Activated T-cell treated with anti-CD3 and anti-CD28 coated beads, Interleukin-2, amount 50 U/mL, for 1 hour (primary cell): ENCODE measurements around the gene IL22RA1.

Experiments used
- DNase-seq: peaks from one replicate; pipeline ENCODE4 v3.0.0-alpha.2; 2020

The IL22RA1 gene

GRCh38 chr1:24095140-24095859, 47.6 kb downstream of the IL22RA1 start:
- DNase-seq = no peak

- no peak for DNase-seq
Measured at GRCh38 chr1:24094554-24094953, 48.4 kb downstream of the IL22RA1 start.

DNA sequence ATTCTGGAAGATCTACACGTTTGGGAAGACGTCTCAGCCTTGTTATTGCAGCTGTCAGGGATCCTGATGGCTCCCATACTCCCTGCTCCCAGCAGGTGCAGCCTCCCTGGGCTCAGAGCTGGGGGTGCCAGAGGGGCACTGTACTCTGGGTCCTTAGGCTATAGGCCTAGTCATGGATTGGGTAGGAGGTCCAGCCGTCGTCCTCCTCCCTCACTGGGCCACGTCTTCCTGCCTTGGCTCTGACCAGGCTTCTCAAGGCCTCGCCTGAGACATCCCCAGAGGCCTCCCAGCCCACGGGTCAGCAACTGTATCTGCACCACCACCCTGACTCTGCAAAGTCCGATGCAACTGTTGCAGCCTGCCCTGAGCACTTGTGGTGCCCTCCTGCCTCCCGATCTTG, 49.2 kb downstream of the IL22RA1 start:
- DNase-seq = no peak

GRCh38 chr1:24092979-24093378, 50.0 kb downstream of the IL22RA1 start:
- DNase-seq = no peak

GRCh38 chr1:24091971-24092482, 50.9 kb downstream of the IL22RA1 start:
- no peak for DNase-seq

DNA sequence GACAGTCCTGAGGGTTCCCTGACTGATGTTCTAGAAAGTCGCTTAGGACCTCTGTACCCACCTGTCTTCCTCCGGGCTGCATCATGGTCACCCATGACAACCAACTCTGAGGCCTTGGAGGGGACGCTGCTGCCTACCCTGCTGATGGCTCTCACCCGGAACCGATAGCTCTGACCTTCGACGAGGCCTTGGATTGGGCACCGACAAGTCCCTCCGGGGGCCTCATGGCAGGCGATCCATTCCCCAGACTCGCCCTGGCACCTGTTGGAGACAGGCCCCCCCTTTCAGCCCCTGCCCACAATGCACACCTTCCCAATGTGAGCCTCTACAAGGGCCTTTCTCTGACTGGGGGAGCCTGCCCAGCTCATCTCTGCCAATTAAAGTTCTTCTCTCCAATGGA, 52.2 kb downstream of the IL22RA1 start:
- no peak for DNase-seq

- no peak for DNase-seq
Measured at GRCh38 chr1:24089743-24090555, 53.0 kb downstream of the IL22RA1 start.

GRCh38 chr1:24089027-24089742, 53.8 kb downstream of the IL22RA1 start:
- no peak for DNase-seq

- no peak for DNase-seq
Measured at GRCh38 chr1:24086466-24086865, 56.5 kb downstream of the IL22RA1 start.

- DNase-seq = no peak
Measured at GRCh38 chr1:24085546-24085945, 57.4 kb downstream of the IL22RA1 start.

GRCh38 chr1:24085007-24085406, 57.9 kb downstream of the IL22RA1 start:
- DNase-seq = no peak

DNA sequence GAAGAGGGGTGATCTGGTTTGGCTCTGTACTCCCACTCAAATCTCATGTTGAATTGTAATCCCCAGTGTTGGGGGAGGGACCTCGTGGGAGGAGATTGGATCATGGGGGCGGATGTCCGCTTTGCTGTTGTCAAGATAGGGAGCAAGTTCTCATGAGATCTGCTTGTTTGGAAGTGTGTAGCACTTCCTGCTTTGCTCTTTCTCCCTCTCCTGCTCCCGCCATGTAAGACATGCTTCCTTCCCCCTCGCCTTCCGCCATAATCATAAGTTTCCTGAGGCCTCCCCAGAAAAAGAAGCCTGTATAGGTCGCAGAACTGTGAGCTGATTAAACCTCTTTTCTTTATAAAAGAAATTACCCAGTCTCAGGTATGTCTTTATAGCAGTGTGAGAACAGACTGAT, 58.9 kb downstream of the IL22RA1 start:
- DNase-seq = no peak

GRCh38 chr1:24082372-24082771, 60.6 kb downstream of the IL22RA1 start:
- no peak for DNase-seq

DNA sequence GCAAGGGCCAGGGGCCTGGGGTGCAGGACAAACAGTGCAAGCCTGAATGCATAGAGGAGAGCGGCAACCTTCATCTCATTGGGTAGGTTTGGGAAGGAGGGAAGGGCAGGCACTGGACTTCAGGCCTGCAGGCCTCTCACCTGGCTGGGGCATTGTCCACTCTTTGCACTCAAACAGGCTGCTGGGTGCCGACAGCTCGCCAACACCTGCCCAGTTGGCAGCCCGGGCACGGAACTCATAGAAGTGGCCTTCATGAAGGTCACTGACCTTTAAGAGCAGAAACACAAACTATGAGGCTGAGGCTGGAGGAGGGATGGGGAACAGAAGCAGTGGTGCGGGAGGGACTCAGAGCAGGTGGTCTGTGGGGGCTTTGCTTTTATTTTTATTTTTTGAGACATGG, 61.8 kb downstream of the IL22RA1 start:
- DNase-seq = no peak

DNA sequence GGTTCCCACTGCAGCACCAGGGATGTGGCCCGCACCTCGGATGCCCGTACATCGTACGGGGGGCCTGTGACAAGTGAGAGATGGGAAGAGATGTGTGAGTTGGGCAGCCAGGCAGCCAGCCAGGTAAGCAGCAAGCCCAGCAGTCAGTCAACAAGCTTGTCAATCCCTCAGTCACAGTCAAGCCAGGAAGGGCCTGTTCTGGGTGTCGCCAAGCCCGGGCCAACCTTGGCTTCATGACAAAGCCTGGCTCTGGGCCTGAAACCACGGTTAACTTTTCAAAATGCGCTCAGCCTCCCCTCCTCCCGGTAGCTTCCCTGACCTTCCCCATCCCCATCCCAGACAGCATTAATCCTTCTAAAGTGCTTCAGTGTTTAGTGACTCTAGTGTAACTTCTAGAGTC, 62.8 kb downstream of the IL22RA1 start:
- DNase-seq = no peak

DNA sequence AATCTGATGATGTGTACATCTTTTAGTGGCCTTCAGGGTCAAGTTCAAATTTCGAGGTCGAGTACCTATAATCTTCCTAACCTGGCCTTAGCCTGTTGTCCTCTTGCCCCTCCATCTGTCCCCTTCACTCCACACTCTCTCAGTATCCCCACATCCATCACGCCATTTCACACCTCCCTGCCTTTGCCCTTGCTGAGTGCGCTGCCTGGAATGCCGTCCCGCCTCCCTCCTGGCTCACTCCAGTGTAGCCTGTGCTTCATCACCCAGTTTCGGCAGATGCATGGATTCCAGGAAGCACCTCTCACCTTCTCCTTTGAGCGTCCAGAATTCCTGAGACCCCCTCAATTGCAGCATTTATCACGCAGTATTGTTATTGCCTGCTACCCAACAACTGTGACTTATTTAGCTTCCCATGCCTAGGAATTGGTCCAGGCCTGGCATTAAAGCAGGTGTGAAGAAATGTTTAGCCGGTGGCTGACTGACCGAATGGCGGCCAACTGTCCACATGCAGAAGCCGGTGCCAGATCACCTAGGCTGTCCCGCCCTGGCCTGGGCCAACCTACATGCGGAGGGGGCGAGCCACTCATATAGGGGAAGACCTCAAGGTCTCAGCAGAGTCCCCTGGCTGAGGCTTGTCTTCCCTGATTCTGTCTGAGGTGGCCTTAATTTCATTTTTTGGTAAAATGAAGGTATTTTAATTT, 65.5 kb downstream of the IL22RA1 start:
- no peak for DNase-seq

GRCh38 chr1:24075946-24076345, 67.0 kb downstream of the IL22RA1 start:
- no peak for DNase-seq

DNA sequence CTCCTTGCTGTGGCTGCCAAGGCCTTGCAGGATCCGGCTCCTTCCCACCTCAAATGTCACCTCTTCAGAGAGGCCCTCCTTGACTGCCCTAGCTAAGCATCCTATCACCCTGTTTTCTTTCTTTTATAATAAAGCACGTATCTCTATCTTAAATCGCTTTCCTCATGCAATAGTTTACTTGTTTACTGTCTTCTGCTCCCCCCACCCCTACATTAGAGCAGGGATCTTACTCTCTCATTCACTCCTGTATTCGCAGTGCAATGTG, 67.4 kb downstream of the IL22RA1 start:
- DNase-seq = no peak

GRCh38 chr1:24074817-24075589, 67.9 kb downstream of the IL22RA1 start:
- no peak for DNase-seq

DNA sequence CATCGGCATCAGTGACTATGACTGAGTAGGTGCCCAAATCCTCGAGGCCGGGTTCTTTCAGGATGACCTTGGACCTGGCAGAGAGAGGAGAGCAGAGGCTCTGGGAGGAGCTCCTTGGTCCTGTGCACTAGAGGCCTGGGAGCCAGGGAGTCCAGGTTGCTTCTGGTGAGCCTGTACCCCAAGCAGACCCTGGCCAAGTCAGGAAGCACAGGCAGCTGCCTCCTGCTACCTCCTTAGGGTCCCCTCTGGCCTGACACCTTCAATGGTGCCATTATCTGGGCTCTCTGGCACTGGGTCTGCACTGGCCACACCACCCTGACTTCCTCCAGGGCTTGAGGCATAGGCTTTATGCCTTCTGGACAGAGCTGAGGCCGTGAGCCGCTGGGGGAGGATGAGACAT, 68.7 kb downstream of the IL22RA1 start:
- DNase-seq = no peak

DNA sequence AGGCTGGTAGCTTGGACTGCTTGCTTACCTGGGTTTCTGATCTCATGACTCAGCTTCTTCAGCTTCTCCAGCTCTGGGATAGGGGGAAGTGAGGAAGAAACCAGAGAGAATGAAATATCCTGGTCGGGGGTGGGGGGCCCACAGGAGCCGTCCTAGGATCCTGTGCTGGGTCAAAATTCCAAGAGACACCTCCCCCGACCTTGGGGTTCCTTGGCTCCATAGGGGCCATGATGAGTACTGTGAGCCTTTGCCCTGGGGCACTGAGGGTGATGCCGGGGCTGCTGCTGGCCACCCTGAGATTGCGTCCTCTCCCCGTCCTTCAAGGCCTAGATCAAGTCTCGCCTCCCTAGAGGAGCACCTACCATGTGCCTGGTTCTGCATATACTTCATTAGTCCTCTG, 71.0 kb downstream of the IL22RA1 start:
- DNase-seq = no peak

GRCh38 chr1:24070821-24071393, 72.0 kb downstream of the IL22RA1 start:
- DNase-seq = peak; percentile 64
